ENCODE results near the gene HBA2. TPM values are rescaled to one million over a fixed set of nuclear protein-coding genes. Genes with fewer than 3 reads are reported as not detected.
"Not testable (repeated sequence)": the region's sequence is repeated elsewhere in the genome, so short reads cannot be mapped to it uniquely, and the experiment has no call there.

Gene HBA2
- total RNA-seq, 1 donor from 2014 or later: 30.0 TPM

GRCh38 chr16:155031-155398, 17.7 kb upstream of the HBA2 start:
- DNase-seq (ENCODE audit: low spot score): no peak

- DNase-seq (ENCODE audit: low spot score): no peak
Observed at GRCh38 chr16:159136-159849, 13.4 kb upstream of the HBA2 start.

GRCh38 chr16:160242-160641, 12.4 kb upstream of the HBA2 start:
- DNase-seq (ENCODE audit: low spot score): not testable (repeated sequence)

GRCh38 chr16:160691-161190, 11.9 kb upstream of the HBA2 start:
- no peak for DNase-seq (ENCODE audit: low spot score)

GRCh38 chr16:162271-162991, 10.2 kb upstream of the HBA2 start:
- DNase-seq (ENCODE audit: low spot score): no peak

- DNase-seq (ENCODE audit: low spot score): not testable (repeated sequence)
Observed at GRCh38 chr16:163139-163538, 9.5 kb upstream of the HBA2 start.

- not testable (repeated sequence) for DNase-seq (ENCODE audit: low spot score)
Observed at GRCh38 chr16:163696-164095, 9.0 kb upstream of the HBA2 start.

GRCh38 chr16:164134-164823, 8.4 kb upstream of the HBA2 start:
- DNase-seq (ENCODE audit: low spot score): not testable (repeated sequence)

GRCh38 chr16:164827-165538, 7.7 kb upstream of the HBA2 start:
- DNase-seq (ENCODE audit: low spot score): no peak

- no peak for DNase-seq (ENCODE audit: low spot score)
Observed at GRCh38 chr16:165539-166374, 6.9 kb upstream of the HBA2 start, which contains the start of gene HBM. Gene HBM (plus strand): TSS chr16:165978. CDS start chr16:165998, 20 bp downstream.

GRCh38 chr16:166375-167121, 6.1 kb upstream of the HBA2 start:
- no peak for DNase-seq (ENCODE audit: low spot score)

GRCh38 chr16:167122-167690, 5.5 kb upstream of the HBA2 start:
- DNase-seq (ENCODE audit: low spot score): no peak

- DNase-seq (ENCODE audit: low spot score): no peak
Observed at GRCh38 chr16:168424-168823, 4.3 kb upstream of the HBA2 start.

- no peak for DNase-seq (ENCODE audit: low spot score)
Observed at GRCh38 chr16:169014-169413, 3.7 kb upstream of the HBA2 start.

- DNase-seq (ENCODE audit: low spot score): peak; percentile 15
Observed at GRCh38 chr16:170088-170507, 2.6 kb upstream of the HBA2 start.

GRCh38 chr16:170788-171187, 1.9 kb upstream of the HBA2 start:
- DNase-seq (ENCODE audit: low spot score): no peak

- DNase-seq (ENCODE audit: low spot score): not testable (repeated sequence)
Observed at GRCh38 chr16:173211-173854, 657 bp downstream of the HBA2 start.

- not testable (repeated sequence) for DNase-seq (ENCODE audit: low spot score)
Observed at GRCh38 chr16:173928-174769, 1.5 kb downstream of the HBA2 start.

Measured in mucosa of gallbladder (tissue), 1 donor.